Loucy (cell line): ENCODE data around the gene PPP2R2B.
"Not testable (repeated sequence)": the region's sequence is repeated elsewhere in the genome, so short reads cannot be mapped to it uniquely, and the experiment has no call there.

Experiments used
- CTCF ChIP-seq: fragments of 200-600 bp; sonication (generic); conservative IDR thresholded peaks from 2 replicates; pipeline ENCODE4 v1.5.1; 2014; ENCODE audit warnings: mild to moderate bottlenecking, antibody characterized with exemption, low read length
- EZH2phosphoT487 ChIP-seq: fragments of 200-600 bp; IDR thresholded peaks from 2 replicates; pipeline ENCODE4 v1.6.1; 2018; ENCODE audit warnings: antibody characterized with exemption, mild to moderate bottlenecking, moderate library complexity, borderline replicate concordance

GRCh38 chr5:146609731-146610130, 268.8 kb downstream of the PPP2R2B start:
- TF ChIP-seq CTCF, EZH2phosphoT487: not testable (repeated sequence)
